ENCODE results near the gene GLIPR1L1.

DNA sequence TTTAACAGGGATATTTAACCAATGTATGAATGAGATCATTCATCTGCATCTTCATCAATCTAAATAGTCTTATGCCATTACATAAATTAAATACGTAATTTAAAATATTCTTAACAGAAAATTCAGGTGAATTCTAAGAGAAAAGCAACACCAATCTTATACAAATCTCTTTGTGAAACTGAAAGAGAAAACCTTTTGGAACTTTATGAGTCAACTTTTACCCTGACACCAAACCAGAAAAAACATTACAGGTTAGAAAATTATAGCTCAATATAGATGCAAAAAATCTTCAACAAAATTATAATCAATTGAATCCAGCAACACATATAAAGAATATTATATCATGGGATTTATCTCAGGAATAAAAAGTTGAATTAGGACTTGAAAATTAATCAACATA, 3.4 kb downstream of the GLIPR1L1 start:
- TF ChIP-seq, protein P1, sequence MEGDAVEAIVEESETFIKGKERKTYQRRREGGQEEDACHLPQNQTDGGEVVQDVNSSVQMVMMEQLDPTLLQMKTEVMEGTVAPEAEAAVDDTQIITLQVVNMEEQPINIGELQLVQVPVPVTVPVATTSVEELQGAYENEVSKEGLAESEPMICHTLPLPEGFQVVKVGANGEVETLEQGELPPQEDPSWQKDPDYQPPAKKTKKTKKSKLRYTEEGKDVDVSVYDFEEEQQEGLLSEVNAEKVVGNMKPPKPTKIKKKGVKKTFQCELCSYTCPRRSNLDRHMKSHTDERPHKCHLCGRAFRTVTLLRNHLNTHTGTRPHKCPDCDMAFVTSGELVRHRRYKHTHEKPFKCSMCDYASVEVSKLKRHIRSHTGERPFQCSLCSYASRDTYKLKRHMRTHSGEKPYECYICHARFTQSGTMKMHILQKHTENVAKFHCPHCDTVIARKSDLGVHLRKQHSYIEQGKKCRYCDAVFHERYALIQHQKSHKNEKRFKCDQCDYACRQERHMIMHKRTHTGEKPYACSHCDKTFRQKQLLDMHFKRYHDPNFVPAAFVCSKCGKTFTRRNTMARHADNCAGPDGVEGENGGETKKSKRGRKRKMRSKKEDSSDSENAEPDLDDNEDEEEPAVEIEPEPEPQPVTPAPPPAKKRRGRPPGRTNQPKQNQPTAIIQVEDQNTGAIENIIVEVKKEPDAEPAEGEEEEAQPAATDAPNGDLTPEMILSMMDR (conservative IDR thresholded peaks at IDR 0.05; ENCODE audit: low read depth, low read length) = no peak
- TF ChIP-seq POLR2A (IDR thresholded peaks at IDR 0.05; ENCODE audit: low read depth, low read length) (no peak), SMC3 (IDR thresholded peaks at IDR 0.05; ENCODE audit: low read depth, low read length) (no peak), MXI1 (IDR thresholded peaks at IDR 0.05; ENCODE audit: borderline replicate concordance, low read depth, low read length) (no peak), RAD21 (IDR thresholded peaks at IDR 0.05; ENCODE audit: low read length) (no peak), MAFK (IDR thresholded peaks at IDR 0.05; ENCODE audit: low read depth, low read length) (no peak), BHLHE40 (IDR thresholded peaks at IDR 0.05; ENCODE audit: low read depth, low read length) (no peak), RFX5 (IDR thresholded peaks at IDR 0.05; ENCODE audit: low read depth, low read length) (no peak)
- TF ChIP-seq, protein P2, sequence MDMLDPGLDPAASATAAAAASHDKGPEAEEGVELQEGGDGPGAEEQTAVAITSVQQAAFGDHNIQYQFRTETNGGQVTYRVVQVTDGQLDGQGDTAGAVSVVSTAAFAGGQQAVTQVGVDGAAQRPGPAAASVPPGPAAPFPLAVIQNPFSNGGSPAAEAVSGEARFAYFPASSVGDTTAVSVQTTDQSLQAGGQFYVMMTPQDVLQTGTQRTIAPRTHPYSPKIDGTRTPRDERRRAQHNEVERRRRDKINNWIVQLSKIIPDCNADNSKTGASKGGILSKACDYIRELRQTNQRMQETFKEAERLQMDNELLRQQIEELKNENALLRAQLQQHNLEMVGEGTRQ (IDR thresholded peaks at IDR 0.05; ENCODE audit: low read depth, low read length) = no peak
